Measurements from ENCODE around the gene GABRB1.

The GABRB1 gene

DNA sequence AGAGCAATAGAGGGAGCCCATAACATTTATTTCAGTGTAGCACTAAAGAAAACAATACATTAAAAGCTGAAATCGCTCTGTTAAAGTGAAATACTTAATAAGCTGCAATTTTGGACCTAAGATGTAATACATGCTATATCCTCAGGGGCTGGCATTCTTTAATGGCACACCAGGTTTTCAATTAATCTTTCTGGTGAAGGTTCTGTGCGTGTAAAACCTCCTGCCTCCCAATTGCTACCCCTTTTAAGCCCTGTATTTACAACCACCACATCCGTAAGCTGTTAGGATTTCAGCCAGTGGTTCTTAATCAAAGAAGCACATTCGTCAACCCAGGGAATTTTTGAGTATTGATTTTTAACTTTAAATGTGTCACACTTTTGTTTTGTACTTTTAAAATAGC is 439.7 kb downstream of the GABRB1 start:
- no peak for DNase-seq (ENCODE audit: low read depth)

DNA sequence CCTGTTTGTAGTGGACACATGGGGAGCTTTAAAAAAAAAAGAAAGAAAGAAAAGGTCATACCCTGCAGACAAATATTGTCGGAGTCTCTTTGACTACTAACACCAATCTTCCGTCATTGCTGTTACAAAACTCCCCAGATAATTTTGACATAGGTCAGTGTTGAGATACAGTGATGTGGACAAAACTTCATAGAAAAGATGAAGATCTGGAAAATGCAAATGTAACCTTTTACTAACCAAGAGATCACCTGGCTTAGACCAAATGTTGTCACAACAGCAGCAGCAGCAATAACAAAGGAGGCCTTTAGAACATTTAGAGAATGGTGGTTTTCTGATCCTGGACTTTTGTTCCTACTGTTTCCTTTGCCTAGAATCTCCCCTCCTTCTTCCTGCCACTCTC is 440.2 kb downstream of the GABRB1 start:
- DNase-seq (ENCODE audit: low read depth): no peak

DNA sequence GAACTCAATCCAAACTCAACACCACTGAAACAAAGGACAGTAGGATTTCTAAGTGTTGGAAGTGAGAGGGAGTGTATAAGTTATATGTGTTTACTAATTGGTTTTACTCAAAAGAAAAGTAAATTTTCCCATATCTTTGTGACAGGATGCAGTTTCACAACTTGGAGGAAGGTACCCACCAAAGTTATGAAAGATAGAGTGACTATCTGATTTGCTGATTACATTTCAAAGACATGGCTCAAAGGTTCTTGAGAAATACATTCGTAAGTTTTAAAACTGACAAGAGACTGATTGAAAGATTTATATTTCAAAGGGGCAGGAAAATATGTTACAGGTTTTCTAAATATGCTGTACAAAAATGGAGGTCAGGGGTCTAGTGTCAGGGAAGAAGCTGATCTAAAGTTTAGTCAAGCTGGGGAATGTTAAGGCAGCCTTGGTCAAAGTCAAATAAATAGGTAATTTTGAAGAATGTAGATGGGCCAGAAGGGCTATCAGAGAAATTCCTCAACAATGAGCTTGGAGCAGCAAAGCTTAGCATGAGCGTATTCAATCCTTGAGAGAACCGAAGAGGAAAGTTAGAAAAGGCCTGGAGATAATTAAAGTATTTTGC is 441.9 kb downstream of the GABRB1 start:
- DNase-seq (ENCODE audit: low read depth): no peak

DNA sequence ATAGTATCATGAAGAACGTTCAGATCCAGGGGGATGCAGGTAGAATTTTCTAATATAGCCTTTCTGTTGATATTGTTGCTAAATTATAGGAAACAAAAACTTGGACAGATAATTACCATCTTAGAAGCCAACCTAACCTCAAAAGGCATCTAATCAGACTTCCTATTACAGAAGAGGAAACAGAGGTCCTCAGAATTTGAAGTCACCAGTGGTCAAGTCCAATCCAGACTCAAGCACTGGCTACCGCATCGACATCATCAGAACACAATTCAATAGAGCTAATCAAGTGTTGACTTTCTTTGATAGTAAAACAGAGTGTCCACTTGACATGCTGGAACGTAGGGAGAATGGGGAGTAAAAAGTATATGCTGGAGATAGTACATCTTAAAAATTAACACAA is 443.4 kb downstream of the GABRB1 start:
- DNase-seq (ENCODE audit: low read depth): no peak

DNA sequence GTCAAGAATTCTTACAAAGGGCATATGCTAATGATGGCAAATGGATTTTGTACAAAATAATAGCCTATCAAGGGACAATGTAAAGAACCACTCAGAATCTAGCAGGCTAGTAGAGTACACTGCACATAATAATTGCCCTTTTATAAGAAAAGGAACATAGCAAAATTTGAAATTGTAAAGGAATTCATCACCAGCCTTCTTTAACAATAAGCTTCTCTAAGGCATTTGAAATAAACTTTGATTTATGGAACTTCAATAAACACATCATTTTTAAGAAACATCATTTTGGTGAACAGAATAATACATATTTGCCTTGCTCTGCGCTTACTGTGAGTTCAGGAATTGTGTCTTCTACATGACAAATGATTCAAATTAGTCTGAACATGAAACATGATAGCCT is 444.0 kb downstream of the GABRB1 start:
- DNase-seq (ENCODE audit: low read depth): no peak
